ENCODE results near the gene H6PD. TPM values are rescaled to one million over a fixed set of nuclear protein-coding genes. Genes with fewer than 3 reads are reported as not detected.

Gene H6PD
- total and polyA plus RNA-seq, 2 donors from 2014 or later = 5.7 to 64.3 TPM

DNA sequence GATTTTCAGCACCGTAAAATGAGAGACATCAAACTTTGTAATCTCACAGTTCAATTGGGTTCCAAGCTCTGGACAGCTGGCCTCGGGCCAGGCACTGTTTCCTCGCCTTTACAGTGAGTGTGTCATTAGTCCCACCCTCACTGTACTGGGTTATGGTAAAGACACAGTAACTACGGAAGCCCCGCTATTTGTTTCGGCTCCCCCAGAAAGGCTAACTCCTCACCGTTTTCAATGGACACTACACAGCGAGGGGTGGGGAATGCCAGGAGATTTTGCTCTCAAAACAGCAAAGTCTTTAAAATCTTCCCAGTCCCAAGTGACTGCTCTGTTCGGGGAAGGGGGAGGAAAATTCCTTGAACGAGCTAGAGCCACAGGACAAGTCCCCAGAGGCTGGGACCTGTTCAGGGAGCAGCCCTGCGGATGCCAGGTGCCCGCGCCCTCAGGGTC is 57.4 kb downstream of the H6PD start:
- H3K36me3 ChIP-seq (ENCODE audit: control insufficient read depth in 2 of 3, insufficient read depth in 3 of 3, low read length in 3 of 3) = peaks cover 0 to 2% (median 2%) of the 10 kb centered on the region in 3 donors
- H3K9me3 ChIP-seq (ENCODE audit: control insufficient read depth in 2 of 3, insufficient read depth in 1 of 3, low read length in 3 of 3) = peaks cover 1 to 17% (median 4%) of the 10 kb centered on the region in 3 donors
- peaks cover 0 to 15% (median 5%) of the 10 kb centered on the region in 3 donors for H3K4me1 ChIP-seq (ENCODE audit: control insufficient read depth in 2 of 3, insufficient read depth in 2 of 3, low read depth in 1 of 3, low read length in 3 of 3)
- peak overlapping the region in 2 of 3 donors; percentile 69 to 73 for H3K9ac ChIP-seq (ENCODE audit: low read length in 3 of 3)
- DNase-seq (peak in 4 of 5 donors; percentile 41 to 86 (median 76)), FAIRE-seq (no peak)
- TF ChIP-seq CTCF (IDR thresholded peaks at IDR 0.05; ENCODE audit: borderline replicate concordance, extremely low read depth, insufficient read depth) = no peak
- H3K4me3 ChIP-seq (ENCODE audit: low read length in 3 of 3) = peak overlapping the region; percentile 44 to 55 (median 49)
- H3K27ac ChIP-seq (ENCODE audit: low read depth in 2 of 2, low read length in 2 of 2) = peak overlapping the region; percentile 16 to 85
- H3K27me3 ChIP-seq (ENCODE audit: control insufficient read depth, insufficient read depth, low read length) = no peaks in the 10 kb centered on the region
- intact Hi-C loops (cut with DNase I) = no loop called here

GRCh38 chr1:9292361-9293240 is 58.0 kb downstream of the H6PD start, which contains the start of gene SPSB1:
SPSB1 (plus strand) TSS chr1:9292894; CDS start chr1:9355892, 62,998 bp downstream.
- peak within 1 kb of the TSS; percentile 73 to 99 (median 85) for H3K9ac ChIP-seq (ENCODE audit: low read length in 3 of 3)
- H3K9me3 ChIP-seq (ENCODE audit: control insufficient read depth in 2 of 3, insufficient read depth in 1 of 3, low read length in 3 of 3) = peaks cover 1 to 11% (median 4%) of the 10 kb centered on the region in 3 donors
- peaks cover 0 to 17% (median 5%) of the 10 kb centered on the region in 3 donors for H3K4me1 ChIP-seq (ENCODE audit: control insufficient read depth in 2 of 3, insufficient read depth in 2 of 3, low read depth in 1 of 3, low read length in 3 of 3)
- DNase-seq (peak; percentile 89 to 94 (median 91)), FAIRE-seq (no peak)
- peak; percentile 3 for TF ChIP-seq CTCF (IDR thresholded peaks at IDR 0.05; ENCODE audit: borderline replicate concordance, extremely low read depth, insufficient read depth)
- H3K36me3 ChIP-seq (ENCODE audit: control insufficient read depth in 2 of 3, insufficient read depth in 3 of 3, low read length in 3 of 3) = peaks cover 0 to 2% (median 2%) of the 10 kb centered on the region in 3 donors
- intact Hi-C loops (cut with DNase I) = no loop called here
- no peaks in the 10 kb centered on the region for H3K27me3 ChIP-seq (ENCODE audit: control insufficient read depth, insufficient read depth, low read length)
- H3K27ac ChIP-seq (ENCODE audit: low read depth in 2 of 2, low read length in 2 of 2) = peak within 1 kb of the TSS; percentile 62 to 85
- peak within 1 kb of the TSS; percentile 74 to 100 (median 98) for H3K4me3 ChIP-seq (ENCODE audit: low read length in 3 of 3)

- peaks cover 0 to 17% (median 5%) of the 10 kb centered on the region in 3 donors for H3K4me1 ChIP-seq (ENCODE audit: control insufficient read depth in 2 of 3, insufficient read depth in 2 of 3, low read depth in 1 of 3, low read length in 3 of 3)
- no peak for TF ChIP-seq CTCF (IDR thresholded peaks at IDR 0.05; ENCODE audit: borderline replicate concordance, extremely low read depth, insufficient read depth)
These were observed 58.6 kb downstream of the H6PD start for GRCh38 chr1:9293241-9293532.

More at GRCh38 chr1:9293241-9293532, 58.6 kb downstream of the H6PD start:
- H3K9ac ChIP-seq (ENCODE audit: low read length in 3 of 3) = peak overlapping the region in 1 of 3 donors; percentile 51
- H3K27ac ChIP-seq (ENCODE audit: low read depth in 2 of 2, low read length in 2 of 2) = peak overlapping the region; percentile 20 to 62
- DNase-seq (no peak), FAIRE-seq (no peak)
- peaks cover 0 to 2% (median 2%) of the 10 kb centered on the region in 3 donors for H3K36me3 ChIP-seq (ENCODE audit: control insufficient read depth in 2 of 3, insufficient read depth in 3 of 3, low read length in 3 of 3)
- no peaks in the 10 kb centered on the region for H3K27me3 ChIP-seq (ENCODE audit: control insufficient read depth, insufficient read depth, low read length)
- H3K9me3 ChIP-seq (ENCODE audit: control insufficient read depth in 2 of 3, insufficient read depth in 1 of 3, low read length in 3 of 3) = peaks cover 1 to 7% (median 4%) of the 10 kb centered on the region in 3 donors
- peak overlapping the region in 1 of 3 donors; percentile 74 for H3K4me3 ChIP-seq (ENCODE audit: low read length in 3 of 3)
- intact Hi-C loops (cut with DNase I) = no loop called here
